ENCODE measurements around the gene ELMOD2. TPM values are rescaled to one million over a fixed set of nuclear protein-coding genes. Genes with fewer than 3 reads are reported as not detected.

ELMOD2 gene
- total and polyA plus RNA-seq, 2 of the 13 experiments (the other 11 are each of a cell fraction or from before 2014, with no cell fraction given): 10.2 to 38.1 TPM

GRCh38 chr4:140523857-140524742 lies at the start of gene ELMOD2 (continued):
- TF ChIP-seq ZBTB7B (CRISPR knock-in tag; IDR thresholded peaks at IDR 0.05): peak; percentile 68; the same call in 1 of the 2 replicates
- peak; percentile 85 for TF ChIP-seq ZNF547 (CRISPR knock-in tag; IDR thresholded peaks at IDR 0.05)
- no peak for TF ChIP-seq POLR2AphosphoS2 (IDR thresholded peaks at IDR 0.05; ENCODE audit: low read depth, low read length)
- TF ChIP-seq IRF1 (CRISPR knock-in tag; IDR thresholded peaks at IDR 0.05; ENCODE audit: low read depth): no peak
- no peak for TF ChIP-seq MIER3 (CRISPR knock-in tag; IDR thresholded peaks at IDR 0.05; ENCODE audit: borderline replicate concordance)
- TF ChIP-seq ZNF30 (CRISPR knock-in tag; IDR thresholded peaks at IDR 0.05): no peak
- TF ChIP-seq XBP1 (CRISPR knock-in tag; IDR thresholded peaks at IDR 0.05): no peak
- TF ChIP-seq ZNF839 (CRISPR knock-in tag; IDR thresholded peaks at IDR 0.05; ENCODE audit: borderline replicate concordance): no peak
- no peak for TF ChIP-seq FOSL1 (CRISPR knock-in tag; IDR thresholded peaks at IDR 0.05; ENCODE audit: borderline replicate concordance)
- no peak for TF ChIP-seq FLYWCH1 (CRISPR knock-in tag; IDR thresholded peaks at IDR 0.05)
- no peak for TF ChIP-seq MLXIP (CRISPR knock-in tag; IDR thresholded peaks at IDR 0.05; ENCODE audit: borderline replicate concordance)
- TF ChIP-seq KLF12 (CRISPR knock-in tag; IDR thresholded peaks at IDR 0.05; ENCODE audit: borderline replicate concordance): peak; percentile 94
- no peak; the same call in 1 of the 2 replicates for TF ChIP-seq ZBTB33 (CRISPR knock-in tag; IDR thresholded peaks at IDR 0.05)
- no peak for TF ChIP-seq ZNF644 (CRISPR knock-in tag; IDR thresholded peaks at IDR 0.05; ENCODE audit: low read depth)
- no peak for TF ChIP-seq ZNF337 (CRISPR knock-in tag; IDR thresholded peaks at IDR 0.05; ENCODE audit: borderline replicate concordance, low read depth)
- peak; percentile 84; the same call in 1 of the 2 replicates for TF ChIP-seq ZNF598 (CRISPR knock-in tag; IDR thresholded peaks at IDR 0.05; ENCODE audit: borderline replicate concordance)
- TF ChIP-seq ZSCAN21 (CRISPR knock-in tag; IDR thresholded peaks at IDR 0.05; ENCODE audit: borderline replicate concordance): 0 out of 2 replicates have a peak, but pooled peaks have one; percentile 23
- peak; percentile 49 for TF ChIP-seq STAG1 (CRISPR knock-in tag; IDR thresholded peaks at IDR 0.05)
- TF ChIP-seq ZFY (CRISPR knock-in tag; IDR thresholded peaks at IDR 0.05): peak; percentile 91
- TF ChIP-seq GLMP (CRISPR knock-in tag; IDR thresholded peaks at IDR 0.05; ENCODE audit: borderline replicate concordance): no peak
- no peak for TF ChIP-seq ZNF260 (CRISPR knock-in tag; IDR thresholded peaks at IDR 0.05; ENCODE audit: borderline replicate concordance, low read depth)
- TF ChIP-seq GFI1 (CRISPR knock-in tag; IDR thresholded peaks at IDR 0.05; ENCODE audit: borderline replicate concordance): peak; percentile 10; the same call in 1 of the 2 replicates
